Measurements from ENCODE around the gene PTCD2.
A peak's percentile ranks its signal among the peaks of the same experiment; 100 is the strongest.

Gene PTCD2

DNA sequence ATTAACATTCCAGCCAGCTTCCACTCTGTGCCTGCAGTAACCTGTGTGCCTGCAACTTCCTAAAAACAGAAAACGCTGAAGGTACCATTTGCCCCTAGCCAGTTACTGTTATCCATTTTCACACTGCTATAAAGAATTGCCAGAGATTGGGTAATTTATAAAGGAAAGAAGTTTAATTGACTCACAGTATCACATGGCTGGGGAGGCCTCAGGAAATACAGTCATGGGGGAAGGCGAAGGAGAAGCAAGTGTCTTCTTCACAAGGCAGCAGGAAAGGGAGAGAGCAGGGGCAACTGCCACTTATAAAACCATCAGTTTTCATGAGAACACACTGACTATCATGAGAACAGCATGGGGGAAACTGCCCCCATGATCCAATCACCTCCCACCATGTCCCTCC is 31.2 kb downstream of the PTCD2 start:
- H3K36me3 ChIP-seq: peaks cover 3 to 14% (median 7%) of the 10 kb centered on the region in 11 experiments; a peak in 10 of 22 replicates
- H3K4me3 ChIP-seq: no peak overlapping the region
- no peaks in the 10 kb centered on the region for H4K20me1 ChIP-seq
- peaks cover 0 to 8% (median 5%) of the 10 kb centered on the region in 11 experiments; a peak in 10 of 22 replicates for H3K9me3 ChIP-seq (replicated peaks in 1 of 11)
- no peak overlapping the region for H3K27ac ChIP-seq
- no peak for TF ChIP-seq Cebpa-rat (IDR thresholded peaks at IDR 0.05)
- H3K4me2 ChIP-seq: no peak overlapping the region; a peak in 1 of 22 replicates
- peaks cover 19 to 49% (median 27%) of the 10 kb centered on the region in 10 experiments for H3K4me1 ChIP-seq
- H3K27me3 ChIP-seq: no peaks in the 10 kb centered on the region
- no peak overlapping the region for H3K9ac ChIP-seq

DNA sequence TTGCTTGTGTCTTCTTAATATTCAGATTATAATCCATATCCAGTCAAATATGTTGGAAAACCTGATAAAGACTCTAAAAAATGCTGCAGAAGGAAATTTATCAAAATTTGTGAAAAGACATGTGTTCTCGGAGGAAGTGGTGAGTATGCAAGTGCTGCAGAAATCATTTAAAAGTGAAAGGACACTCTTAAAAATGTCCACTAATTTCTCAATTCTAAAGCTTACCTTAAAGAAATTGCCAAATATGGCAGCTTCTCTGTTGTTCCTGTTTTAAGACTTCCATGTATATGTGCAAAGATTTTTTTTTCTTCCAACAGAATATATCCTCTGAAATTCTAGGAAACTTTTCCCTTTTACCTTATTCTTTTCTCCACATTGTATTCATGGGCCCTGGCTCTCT is 32.4 kb downstream of the PTCD2 start:
- Histone ChIP-seq H3K4me2 (no peak overlapping the region), H3K27me3 (no peaks in the 10 kb centered on the region), H3K9me3 (replicated peaks in 1 of 11) (peaks cover 0 to 8% (median 5%) of the 10 kb centered on the region in 11 experiments; a peak in 10 of 22 replicates), H3K4me1 (peaks cover 19 to 46% (median 27%) of the 10 kb centered on the region in 10 experiments), H3K27ac (no peak overlapping the region), H4K20me1 (no peaks in the 10 kb centered on the region), H3K9ac (no peak overlapping the region), H3K36me3 (peaks cover 0 to 8% (median 3%) of the 10 kb centered on the region in 11 experiments; a peak in 4 of 22 replicates), H3K4me3 (no peak overlapping the region)
- TF ChIP-seq Cebpa-rat (IDR thresholded peaks at IDR 0.05): no peak

DNA sequence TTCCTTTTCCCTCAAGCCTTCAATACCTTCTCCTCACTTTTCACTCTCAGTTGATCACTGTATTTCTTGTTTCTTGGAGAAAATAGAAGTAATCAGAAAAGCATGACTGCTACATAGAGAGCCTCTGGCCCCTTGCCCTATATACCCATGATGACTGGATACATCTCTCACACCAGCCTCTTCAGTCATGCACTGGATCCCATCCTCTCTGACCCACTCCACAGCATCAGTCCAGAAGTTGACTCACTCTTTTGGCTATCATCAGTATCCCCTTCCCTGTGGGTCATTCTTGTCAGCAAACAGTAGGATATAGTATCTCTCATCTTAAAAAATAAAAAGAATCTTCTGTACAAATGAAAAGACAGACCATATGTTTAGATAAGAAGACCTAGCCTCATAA is 32.9 kb downstream of the PTCD2 start:
- Histone ChIP-seq H3K27ac (no peak overlapping the region), H3K36me3 (peaks cover 0 to 11% (median 6%) of the 10 kb centered on the region in 11 experiments; a peak in 17 of 22 replicates), H3K9me3 (replicated peaks in 1 of 11) (peaks cover 0 to 8% (median 5%) of the 10 kb centered on the region in 11 experiments; a peak in 10 of 22 replicates), H3K9ac (no peak overlapping the region), H3K27me3 (no peaks in the 10 kb centered on the region), H4K20me1 (no peaks in the 10 kb centered on the region), H3K4me3 (no peak overlapping the region), H3K4me1 (peaks cover 19 to 41% (median 27%) of the 10 kb centered on the region in 10 experiments), H3K4me2 (no peak overlapping the region)
- no peak for TF ChIP-seq Cebpa-rat (IDR thresholded peaks at IDR 0.05)

DNA sequence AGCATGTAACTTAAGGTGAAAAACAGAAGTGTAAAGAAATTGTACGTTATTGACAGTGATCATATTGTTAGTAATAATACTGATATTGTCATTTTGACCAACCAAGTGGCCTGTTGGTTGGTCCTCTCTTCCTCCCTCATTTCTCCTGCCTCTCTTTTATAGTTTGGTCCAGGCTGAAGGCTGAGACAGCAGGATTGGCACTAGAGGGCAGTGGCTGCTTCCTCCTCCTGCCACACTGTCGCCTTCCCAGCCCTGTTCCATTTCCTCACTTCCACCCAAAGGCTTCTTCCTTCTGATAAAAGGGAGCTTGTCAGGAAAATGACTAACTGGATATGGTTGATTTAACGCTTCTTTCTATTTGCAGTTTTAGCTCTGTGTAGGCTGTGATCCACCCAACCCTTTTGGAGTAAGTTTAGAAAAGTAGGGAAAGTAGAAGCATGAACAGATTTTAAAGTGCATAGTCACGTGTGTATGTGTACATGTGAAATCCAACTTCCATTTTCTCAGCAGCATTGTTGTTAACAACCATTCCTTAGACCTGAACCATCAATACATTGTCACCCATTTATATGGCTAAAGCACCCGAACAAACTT is 35.6 kb downstream of the PTCD2 start:
- no peak for TF ChIP-seq Cebpa-rat (IDR thresholded peaks at IDR 0.05)
- Histone ChIP-seq H3K4me1 (peaks cover 0 to 14% (median 3%) of the 10 kb centered on the region in 10 experiments; a peak in 8 of 20 replicates), H3K27me3 (no peaks in the 10 kb centered on the region), H4K20me1 (no peaks in the 10 kb centered on the region), H3K9me3 (replicated peaks in 1 of 11) (peaks cover 0 to 8% (median 5%) of the 10 kb centered on the region in 11 experiments; a peak in 10 of 22 replicates), H3K4me2 (no peak overlapping the region), H3K9ac (no peak overlapping the region), H3K27ac (no peak overlapping the region), H3K4me3 (no peak overlapping the region), H3K36me3 (peaks cover 0 to 37% (median 29%) of the 10 kb centered on the region in 11 experiments; a peak in 19 of 22 replicates)

DNA sequence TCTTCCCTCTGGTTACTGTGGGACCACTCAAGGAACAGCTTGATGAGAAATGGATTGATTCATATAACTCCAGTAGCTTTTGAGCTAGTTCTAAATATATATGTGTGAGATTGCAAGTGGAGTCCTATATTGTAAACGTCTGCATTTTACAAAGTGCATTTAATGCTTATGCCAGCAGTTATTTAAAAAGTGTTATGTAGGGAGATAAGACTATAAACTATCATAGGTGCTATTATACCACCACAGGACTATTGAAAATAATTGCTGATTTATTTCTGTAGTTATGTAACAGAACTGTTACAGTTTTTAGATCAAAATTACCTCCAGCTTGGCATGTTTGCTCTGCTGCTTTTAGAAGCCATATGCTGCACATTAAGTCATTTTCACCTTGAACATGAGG is 36.2 kb downstream of the PTCD2 start:
- no peak for TF ChIP-seq Cebpa-rat (IDR thresholded peaks at IDR 0.05)
- H3K9me3 ChIP-seq (replicated peaks in 1 of 11): peaks cover 0 to 4% (median 3%) of the 10 kb centered on the region in 11 experiments; a peak in 10 of 22 replicates
- no peak overlapping the region for H3K27ac ChIP-seq
- no peak overlapping the region for H3K4me3 ChIP-seq
- peaks cover 0 to 12% (median 3%) of the 10 kb centered on the region in 10 experiments; a peak in 8 of 20 replicates for H3K4me1 ChIP-seq
- peaks cover 5 to 43% (median 32%) of the 10 kb centered on the region in 11 experiments; a peak in 21 of 22 replicates for H3K36me3 ChIP-seq
- no peaks in the 10 kb centered on the region for H4K20me1 ChIP-seq
- H3K4me2 ChIP-seq: no peak overlapping the region
- no peak overlapping the region for H3K9ac ChIP-seq
- no peaks in the 10 kb centered on the region for H3K27me3 ChIP-seq

DNA sequence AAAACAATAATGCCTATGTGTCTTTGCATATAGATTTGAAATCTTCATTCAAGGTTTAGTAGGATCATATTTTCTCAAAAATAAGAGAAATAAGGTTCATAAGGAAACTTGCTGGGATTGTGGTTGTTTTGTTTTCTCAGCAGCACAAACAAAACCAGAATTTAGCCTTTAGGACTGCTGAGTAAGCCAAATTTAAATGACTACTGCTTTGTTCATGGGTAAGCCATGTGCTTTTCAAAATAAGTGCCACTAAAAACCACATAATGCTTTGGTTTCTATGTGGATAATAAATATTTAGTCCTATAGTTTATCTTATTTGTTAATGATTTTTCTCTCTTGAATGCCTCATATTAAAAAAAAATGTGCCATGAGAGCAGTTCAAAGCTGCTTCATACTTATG is 38.8 kb downstream of the PTCD2 start:
- Histone ChIP-seq H3K9me3 (replicated peaks in 1 of 11) (no peaks in the 10 kb centered on the region), H3K4me2 (peak overlapping the region in 1 of 11 experiments; percentile 11; a peak in 1 of 22 replicates), H3K4me3 (no peak overlapping the region), H3K9ac (no peak overlapping the region), H3K36me3 (peaks cover 15 to 64% (median 48%) of the 10 kb centered on the region in 11 experiments), H3K4me1 (peaks cover 0 to 18% (median 10%) of the 10 kb centered on the region in 10 experiments; a peak in 17 of 20 replicates), H3K27me3 (no peaks in the 10 kb centered on the region), H4K20me1 (no peaks in the 10 kb centered on the region), H3K27ac (no peak overlapping the region)
- no peak for TF ChIP-seq Cebpa-rat (IDR thresholded peaks at IDR 0.05)

DNA sequence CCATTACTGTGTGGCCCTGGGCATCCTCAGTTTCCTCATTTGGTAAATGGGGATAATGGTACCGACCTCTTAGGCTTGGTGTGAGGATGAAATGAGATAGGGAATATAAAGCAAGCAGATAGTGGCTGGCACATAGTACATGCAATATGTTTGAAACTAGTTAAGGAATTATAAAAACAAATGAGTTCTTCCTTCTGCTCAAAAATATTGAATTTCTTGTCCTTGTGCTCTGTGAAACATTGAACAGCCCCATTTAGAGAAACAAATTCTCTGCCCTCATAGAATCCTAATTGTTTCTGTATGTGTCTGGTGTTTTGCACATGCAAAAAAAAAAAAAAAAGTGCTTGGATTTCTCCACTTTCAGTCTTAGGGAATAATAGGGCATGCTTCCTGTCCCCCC is 39.7 kb downstream of the PTCD2 start:
- no peak overlapping the region for H3K27ac ChIP-seq
- H3K9ac ChIP-seq: no peak overlapping the region
- no peak for TF ChIP-seq Cebpa-rat (IDR thresholded peaks at IDR 0.05)
- peaks cover 15 to 62% (median 47%) of the 10 kb centered on the region in 11 experiments for H3K36me3 ChIP-seq
- H3K4me3 ChIP-seq: no peak overlapping the region
- no peaks in the 10 kb centered on the region for H3K27me3 ChIP-seq
- no peak overlapping the region for H3K4me2 ChIP-seq
- H3K4me1 ChIP-seq: peaks cover 0 to 27% (median 19%) of the 10 kb centered on the region in 10 experiments; a peak in 17 of 20 replicates
- H3K9me3 ChIP-seq (replicated peaks in 1 of 11): no peaks in the 10 kb centered on the region
- H4K20me1 ChIP-seq: no peaks in the 10 kb centered on the region

DNA sequence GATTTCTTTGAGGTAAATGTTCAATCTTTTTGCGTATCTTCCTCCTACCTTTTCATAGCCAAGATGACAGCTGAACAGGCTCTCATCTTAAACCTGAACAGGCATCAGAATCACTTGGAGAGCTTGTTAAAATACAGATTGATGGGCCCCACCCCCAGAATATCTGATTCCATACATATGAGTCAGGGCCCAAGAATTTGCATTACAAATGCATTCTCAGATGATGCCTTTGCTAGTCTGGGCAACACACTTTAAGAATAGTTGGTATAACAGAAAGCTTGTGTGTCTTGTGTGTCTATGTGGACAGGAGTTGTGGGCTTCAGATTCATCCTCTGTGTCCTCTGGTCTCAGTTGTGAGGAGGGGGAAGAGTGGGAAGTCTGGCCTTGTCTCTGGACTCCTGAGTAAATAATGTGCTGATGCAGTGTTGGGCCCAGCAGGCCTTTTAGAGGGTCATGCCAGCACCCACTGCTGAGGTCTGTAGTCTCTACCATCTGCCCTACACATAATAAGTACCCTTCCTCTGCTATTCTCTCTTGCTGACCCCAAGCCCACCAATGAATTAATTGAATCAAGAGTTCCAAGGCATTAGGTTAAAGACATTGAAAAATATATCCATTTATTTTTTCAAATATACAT is 43.1 kb downstream of the PTCD2 start:
- no peaks in the 10 kb centered on the region for H3K27me3 ChIP-seq
- H3K9me3 ChIP-seq (replicated peaks in 1 of 11): no peaks in the 10 kb centered on the region
- H3K36me3 ChIP-seq: peaks cover 15 to 57% (median 42%) of the 10 kb centered on the region in 11 experiments
- H3K4me3 ChIP-seq: no peak overlapping the region
- H3K4me2 ChIP-seq: peak overlapping the region in 8 of 11 experiments; percentile 2 to 52 (median 30); a peak in 12 of 22 replicates
- 0 out of 22 replicates have a peak overlapping the region, but pooled peaks of 2 of the 11 experiments have one; percentile 2 to 24 for H3K27ac ChIP-seq
- H4K20me1 ChIP-seq: no peaks in the 10 kb centered on the region
- peaks cover 23 to 46% (median 37%) of the 10 kb centered on the region in 10 experiments for H3K4me1 ChIP-seq
- no peak overlapping the region for H3K9ac ChIP-seq
- no peak for TF ChIP-seq Cebpa-rat (IDR thresholded peaks at IDR 0.05)

DNA sequence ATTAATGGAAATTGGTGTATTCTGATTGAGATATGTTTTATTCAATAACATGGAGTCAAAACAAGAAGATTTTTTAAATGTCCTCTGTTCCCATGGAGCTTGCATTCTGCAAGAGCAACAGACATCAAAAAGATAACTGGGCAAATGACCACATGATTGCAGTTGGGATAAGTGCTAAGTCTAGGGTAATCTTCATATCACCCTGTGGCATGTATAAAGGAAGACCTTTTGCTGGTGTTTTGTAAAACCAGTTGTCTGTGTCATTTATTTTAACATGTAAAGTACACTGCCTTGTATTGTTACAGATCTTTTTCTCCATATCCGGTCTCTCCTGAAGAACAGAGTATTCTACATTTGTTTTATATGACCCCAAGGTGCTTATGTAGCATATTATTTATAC is 44.0 kb downstream of the PTCD2 start:
- Histone ChIP-seq H3K27ac (no peak overlapping the region; a peak in 1 of 22 replicates), H3K4me2 (peak overlapping the region in 8 of 11 experiments; percentile 2 to 51 (median 34); a peak in 13 of 22 replicates), H3K4me3 (no peak overlapping the region), H3K36me3 (peaks cover 15 to 48% (median 35%) of the 10 kb centered on the region in 11 experiments; a peak in 20 of 22 replicates), H3K27me3 (no peaks in the 10 kb centered on the region), H3K9me3 (replicated peaks in 1 of 11) (no peaks in the 10 kb centered on the region), H4K20me1 (no peaks in the 10 kb centered on the region), H3K9ac (no peak overlapping the region), H3K4me1 (peaks cover 32 to 55% (median 45%) of the 10 kb centered on the region in 10 experiments)
- no peak for TF ChIP-seq Cebpa-rat (IDR thresholded peaks at IDR 0.05)
